HCT116 (cell line): ENCODE measurements around the gene KIF26B.

ENCODE experiments used
- CEBPB ChIP-seq: IDR thresholded peaks from 2 replicates; pipeline ENCODE4 v1.6.1; 2012; ENCODE audit warnings: low read depth
- CTCF ChIP-seq, 3 experiments: fragments of 200-600 bp in 1 of 3; sonication (generic) in 1 of 3; IDR thresholded peaks in 2 of 3; conservative IDR thresholded peaks in 1 of 3; 2 replicates each; pipeline ENCODE4 v1.5.1; 2012 to 2017; ENCODE audit warnings: low read depth in 2 of 3, low read length in 2 of 3, antibody characterized with exemption in 1 of 3, borderline replicate concordance in 1 of 3, control low read depth in 1 of 3, mild to moderate bottlenecking in 1 of 3, mixed read lengths in 1 of 3, mixed run types in 1 of 3, moderate library complexity in 1 of 3; ENCODE audit not compliant: insufficient read depth in 1 of 3
- POLR2A ChIP-seq: IDR thresholded peaks from 2 replicates; pipeline ENCODE4 v1.7.0; 2011; ENCODE audit warnings: borderline replicate concordance; ENCODE audit not compliant: insufficient read depth, insufficient read length; ENCODE audit errors: extremely low read depth
- SIN3A ChIP-seq: IDR thresholded peaks from 2 replicates; pipeline ENCODE4 v1.6.1; 2012; ENCODE audit warnings: low read depth
- SRF ChIP-seq: IDR thresholded peaks from 2 replicates; pipeline ENCODE4 v1.6.1; 2012; ENCODE audit warnings: low read depth
- ZNF274 ChIP-seq: fragments of 200-500 bp; sonication (Bioruptor generic); IDR thresholded peaks from 2 replicates; pipeline ENCODE4 v1.6.1; 2014; ENCODE audit warnings: mild to moderate bottlenecking, low read depth, low read length, inconsistent platforms

GRCh38 chr1:245590726-245591125, 435.9 kb downstream of the KIF26B start:
- TF ChIP-seq CEBPB, result no peak
- no peak for TF ChIP-seq ZNF274
- TF ChIP-seq SIN3A, result no peak
- no peak for TF ChIP-seq SRF
- no peak for TF ChIP-seq POLR2A
- TF ChIP-seq CTCF (IDR thresholded peaks at IDR 0.05 in 2 of 3, conservative IDR thresholded peaks at IDR 0.05 in 1 of 3; ENCODE audit: borderline replicate concordance in 1 of 3, insufficient read depth in 1 of 3, low read depth in 2 of 3, low read length in 2 of 3), result no peak
